Sciatic nerve (tissue), 2 donors: ENCODE measurements around the gene MTFMT. TPM values are rescaled to one million over a fixed set of nuclear protein-coding genes. Genes with fewer than 3 reads are reported as not detected.

ENCODE experiments used
- ATAC-seq: fragments of 200-7000 bp; cut with Tn5 transposase; one replicate; pipeline ENCODE4 v1.9.1; 2020; ENCODE audit warnings: mild to moderate bottlenecking, moderate library complexity
- DNase-seq: peaks from one replicate; pipeline ENCODE4 v3.0.0-alpha.2; 2020; ENCODE audit warnings: low spot score
- intact Hi-C: fragments of 100-400 bp; cut with DNase I; formaldehyde crosslinking; loops from one replicate; pipeline ENCODE4 v1.14.2; 2022
- total RNA-seq: library from RNA; stranded (reverse); fragmentation: NEBNext Ultra II Directional; extraction: Animal tissue kit (Norgen Biotek cat#: 25700); gene quantifications from one replicate; pipeline ENCODE4 v1.2.1, GENCODE V29; 2021
- donor health status: DM: no; HTN: no; CAD: no.
- donor health status: DM: no; HTN: no; CAD: no.

Gene MTFMT
- total RNA-seq, 1 donor from 2014 or later, result 15.1 TPM

DNA sequence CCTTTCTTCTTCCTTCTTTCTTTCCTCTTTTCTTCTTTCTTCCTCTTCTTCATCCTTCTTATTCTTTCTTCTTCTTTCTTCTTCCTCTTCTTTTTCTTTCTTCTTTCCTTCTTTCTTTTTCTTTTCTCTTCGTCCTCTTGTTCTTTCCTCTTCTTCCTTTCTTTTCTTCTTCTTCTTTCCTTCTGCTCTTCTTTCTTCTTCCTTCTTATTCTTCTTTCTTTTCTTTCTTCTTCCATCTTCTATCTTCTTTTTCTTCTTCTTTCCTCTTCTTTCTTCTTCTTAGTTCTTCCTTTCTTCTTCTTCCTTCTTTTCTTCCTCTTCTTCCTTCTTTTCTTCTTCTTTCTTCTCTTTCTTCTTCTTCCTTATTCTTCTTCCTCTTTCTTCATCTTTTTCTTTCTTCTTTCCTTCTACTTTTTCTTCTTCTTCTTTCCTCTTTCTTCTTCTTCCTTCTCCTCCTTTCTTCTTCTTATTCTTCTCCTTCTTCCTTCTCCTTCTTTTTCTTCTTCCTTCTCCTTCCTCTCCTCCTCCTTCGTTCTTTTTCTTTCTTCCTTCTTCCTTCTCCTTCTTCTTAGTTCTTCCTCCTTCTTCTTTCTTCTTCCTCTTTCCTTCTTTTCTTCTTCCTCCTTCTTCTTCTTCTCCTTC is 77.5 kb downstream of the MTFMT start:
- DNase-seq (no peak), ATAC-seq (no peak)
- intact Hi-C loops, result no loop called here

Other genes starting within 250 kb of the MTFMT start
- gene PIF1, start 204.0 kb downstream of the MTFMT start, total RNA-seq, result 0.76 TPM
- 62.9 TPM for gene PLEKHO2, start 187.7 kb downstream of the MTFMT start, total RNA-seq
- 25.5 TPM for gene ANKDD1A, start 117.7 kb downstream of the MTFMT start, total RNA-seq
- gene SPG21, start 39.7 kb downstream of the MTFMT start, total RNA-seq, result 73.6 TPM
- gene SLC51B, start 15.7 kb upstream of the MTFMT start, total RNA-seq, result 0.53 TPM
- 23.0 TPM for gene RASL12, start 38.4 kb upstream of the MTFMT start, total RNA-seq
- 0.27 TPM for gene KBTBD13, start 47.1 kb upstream of the MTFMT start, total RNA-seq
- 13.4 TPM for gene UBAP1L, start 85.6 kb upstream of the MTFMT start, total RNA-seq
- 29.6 TPM for gene PDCD7, start 104.2 kb upstream of the MTFMT start, total RNA-seq
- 49.8 TPM for gene CLPX, start 155.7 kb upstream of the MTFMT start, total RNA-seq
- 37.9 TPM for gene CILP, start 181.8 kb upstream of the MTFMT start, total RNA-seq